Measurements from ENCODE around the gene VSIG10L2. TPM values are rescaled to one million over a fixed set of nuclear protein-coding genes. Genes with fewer than 3 reads are reported as not detected.

VSIG10L2 gene
- total RNA-seq, 1 donor from 2014 or later: not detected

- DNase-seq: no peak
- ATAC-seq: peak; percentile 73
- intact Hi-C loops (cut with micrococcal nuclease): no loop called here
Measured at GRCh38 chr11:125990244-125990643, 44.4 kb downstream of the VSIG10L2 start.

- intact Hi-C loops (cut with micrococcal nuclease): no loop called here
- no peak for ATAC-seq
- no peak for DNase-seq
Measured at GRCh38 chr11:125992893-125993292, 47.0 kb downstream of the VSIG10L2 start.

- intact Hi-C loops (cut with micrococcal nuclease): no loop called here
- DNase-seq (no peak), ATAC-seq (no peak)
Measured at GRCh38 chr11:125994509-125994908, 48.7 kb downstream of the VSIG10L2 start.

GRCh38 chr11:125995313-125995712, 49.5 kb downstream of the VSIG10L2 start:
- ATAC-seq: no peak
- intact Hi-C loops (cut with micrococcal nuclease): no loop called here
- no peak for DNase-seq

GRCh38 chr11:125998267-125998666, 52.4 kb downstream of the VSIG10L2 start:
- DNase-seq (no peak), ATAC-seq (no peak)
- intact Hi-C loops (cut with micrococcal nuclease): no loop called here

GRCh38 chr11:125999234-125999880, 53.5 kb downstream of the VSIG10L2 start:
- intact Hi-C loops (cut with micrococcal nuclease): no loop called here
- DNase-seq: no peak
- no peak for ATAC-seq

GRCh38 chr11:126002181-126002580, 56.3 kb downstream of the VSIG10L2 start:
- ATAC-seq: no peak
- intact Hi-C loops (cut with micrococcal nuclease): no loop called here
- DNase-seq: no peak

Other genes with a start within 250 kb of the VSIG10L2 start
- gene PATE1, start 199.8 kb upstream of the VSIG10L2 start, total RNA-seq: not detected
- gene PATE2, start 167.2 kb upstream of the VSIG10L2 start, total RNA-seq: not detected
- gene PATE3, start 157.9 kb upstream of the VSIG10L2 start, total RNA-seq: not detected
- not detected for gene PATE4, start 112.7 kb upstream of the VSIG10L2 start, total RNA-seq
- gene HYLS1, start 58.4 kb upstream of the VSIG10L2 start, total RNA-seq: 5.2 TPM
- 7.1 TPM for gene PUS3, start 42.8 kb upstream of the VSIG10L2 start, total RNA-seq
- gene DDX25, start 41.5 kb upstream of the VSIG10L2 start, total RNA-seq: not detected
- 15.9 TPM for gene CDON, start 116.8 kb downstream of the VSIG10L2 start, total RNA-seq